NCI-H2196 treated with DMSO at 0.1 percent for 48 hours (cell line): ENCODE measurements around the gene FAM72B.
"Not testable (repeated sequence)": the region's sequence is repeated elsewhere in the genome, so short reads cannot be mapped to it uniquely, and the experiment has no call there.

Source experiments
- DNase-seq: peaks from one replicate; lab custom pipeline; 2025; ENCODE audit not compliant: unreplicated experiment; lab: John Stamatoyannopoulos, UW

FAM72B gene

GRCh38 chr1:121184290-121185127 lies at the start of gene FAM72B, which contains the start of gene SRGAP2C:
Gene FAM72B, minus strand, starts transcription at chr1:121184340. Its CDS starts 851 bp downstream, at chr1:121183489.
Gene SRGAP2C, plus strand, starts transcription at chr1:121184975. Its CDS starts 2,472 bp downstream, at chr1:121187447.
- DNase-seq, result peak; percentile 98

- DNase-seq, result not testable (repeated sequence)
These were observed 48.4 kb upstream of the FAM72B start for GRCh38 chr1:121232445-121233125.

GRCh38 chr1:121230636-121231035 lies 46.5 kb upstream of the FAM72B start:
- not testable (repeated sequence) for DNase-seq

GRCh38 chr1:121227544-121228330 lies 43.6 kb upstream of the FAM72B start:
- not testable (repeated sequence) for DNase-seq

GRCh38 chr1:121226925-121227324 lies 42.8 kb upstream of the FAM72B start:
- not testable (repeated sequence) for DNase-seq

- DNase-seq, result not testable (repeated sequence)
These were observed 42.3 kb upstream of the FAM72B start for GRCh38 chr1:121226295-121226904.

GRCh38 chr1:121224714-121225113 lies 40.6 kb upstream of the FAM72B start:
- DNase-seq, result not testable (repeated sequence)

- not testable (repeated sequence) for DNase-seq
These were observed 37.6 kb upstream of the FAM72B start for GRCh38 chr1:121221770-121222169.

- not testable (repeated sequence) for DNase-seq
These were observed 32.5 kb upstream of the FAM72B start for GRCh38 chr1:121216676-121217075.

GRCh38 chr1:121215699-121216417 lies 31.7 kb upstream of the FAM72B start:
- not testable (repeated sequence) for DNase-seq

- DNase-seq, result not testable (repeated sequence)
These were observed 30.5 kb upstream of the FAM72B start for GRCh38 chr1:121214544-121215156.

- DNase-seq, result not testable (repeated sequence)
These were observed 29.4 kb upstream of the FAM72B start for GRCh38 chr1:121213491-121213890.

GRCh38 chr1:121210778-121211177 lies 26.6 kb upstream of the FAM72B start:
- DNase-seq, result not testable (repeated sequence)

GRCh38 chr1:121208375-121208774 lies 24.2 kb upstream of the FAM72B start:
- DNase-seq, result not testable (repeated sequence)

GRCh38 chr1:121207328-121207727 lies 23.2 kb upstream of the FAM72B start:
- not testable (repeated sequence) for DNase-seq

GRCh38 chr1:121205786-121206711 lies 21.9 kb upstream of the FAM72B start:
- DNase-seq, result not testable (repeated sequence)

- not testable (repeated sequence) for DNase-seq
These were observed 18.8 kb upstream of the FAM72B start for GRCh38 chr1:121202986-121203385.
